Raji (cell line): ENCODE data around the gene LHX6.

Source experiments
- POLR2A ChIP-seq: IDR thresholded peaks from 2 replicates; pipeline ENCODE4 v1.6.1; 2011; ENCODE audit warnings: low read depth, low read length, control low read depth; ENCODE audit not compliant: insufficient read depth

The LHX6 gene

GRCh38 chr9:122223435-122223834 lies 5.3 kb downstream of the LHX6 start:
- TF ChIP-seq POLR2A: no peak

DNA sequence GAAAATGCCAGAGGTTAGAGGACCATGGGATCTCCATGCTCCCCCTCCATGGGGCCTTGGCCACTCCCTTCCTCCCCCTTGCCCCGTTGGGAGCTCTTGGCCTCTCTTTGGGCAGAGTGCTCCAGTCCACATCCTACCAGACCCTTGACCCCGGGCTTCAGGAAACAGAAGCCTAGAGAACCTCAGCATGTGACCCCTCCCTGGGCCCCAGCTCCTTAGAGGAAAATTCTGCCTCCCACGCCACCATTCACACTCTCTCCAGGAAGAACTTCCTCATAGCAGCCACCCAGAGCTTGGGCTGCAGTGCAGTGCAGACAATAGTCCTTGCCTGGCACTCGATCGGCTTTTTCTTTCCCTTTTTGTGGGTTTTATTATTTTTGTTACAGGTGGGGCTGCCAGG lies 6.0 kb downstream of the LHX6 start:
- TF ChIP-seq POLR2A: no peak

GRCh38 chr9:122221183-122221811 lies 7.5 kb downstream of the LHX6 start:
- no peak for TF ChIP-seq POLR2A

- TF ChIP-seq POLR2A: no peak
Observed at GRCh38 chr9:122220673-122221182, 8.0 kb downstream of the LHX6 start.

- TF ChIP-seq POLR2A: no peak
Observed at GRCh38 chr9:122219856-122220672, 8.7 kb downstream of the LHX6 start.

- no peak for TF ChIP-seq POLR2A
Observed at GRCh38 chr9:122218935-122219855, 9.6 kb downstream of the LHX6 start.

DNA sequence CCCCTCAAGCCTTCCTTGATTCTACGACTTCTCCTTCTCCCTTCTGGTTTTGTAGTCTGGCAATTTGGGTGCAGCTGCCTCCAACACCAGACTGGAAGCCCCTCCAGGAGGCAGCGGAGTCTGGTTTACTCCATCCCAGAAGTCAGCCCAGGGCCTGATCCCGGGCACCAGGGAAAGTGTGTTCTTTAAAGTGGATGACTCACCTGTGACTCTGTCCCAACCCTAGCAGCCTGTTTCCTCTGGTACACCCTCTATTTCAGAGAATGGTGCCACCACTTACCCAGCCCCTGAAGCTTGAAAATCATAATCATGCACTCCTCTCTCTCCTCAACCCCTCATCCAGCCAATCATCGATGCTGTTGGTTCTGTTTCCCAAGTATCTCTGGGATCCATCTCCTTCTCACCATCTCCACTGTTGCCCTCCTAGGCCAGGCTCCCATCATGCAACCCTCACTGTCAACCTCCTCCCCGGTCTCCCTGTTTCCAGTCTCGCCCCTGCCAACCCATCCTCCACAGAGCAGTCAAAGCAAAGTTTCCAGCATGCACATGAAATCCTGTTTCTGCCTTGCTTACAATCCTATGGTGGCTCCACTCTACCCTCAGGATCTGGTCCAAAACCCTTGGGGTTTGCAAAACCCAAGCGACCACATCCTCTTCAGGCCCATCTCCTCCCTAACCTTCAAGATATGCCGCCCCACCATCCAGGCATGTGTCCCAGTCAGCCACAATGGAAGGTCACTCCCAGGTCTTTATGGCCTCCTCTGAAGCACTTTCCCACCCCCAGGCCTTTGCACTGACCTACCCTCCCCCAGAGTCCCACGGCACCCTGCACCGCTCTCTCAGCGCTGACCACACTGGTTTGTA lies 10.5 kb downstream of the LHX6 start:
- no peak for TF ChIP-seq POLR2A

DNA sequence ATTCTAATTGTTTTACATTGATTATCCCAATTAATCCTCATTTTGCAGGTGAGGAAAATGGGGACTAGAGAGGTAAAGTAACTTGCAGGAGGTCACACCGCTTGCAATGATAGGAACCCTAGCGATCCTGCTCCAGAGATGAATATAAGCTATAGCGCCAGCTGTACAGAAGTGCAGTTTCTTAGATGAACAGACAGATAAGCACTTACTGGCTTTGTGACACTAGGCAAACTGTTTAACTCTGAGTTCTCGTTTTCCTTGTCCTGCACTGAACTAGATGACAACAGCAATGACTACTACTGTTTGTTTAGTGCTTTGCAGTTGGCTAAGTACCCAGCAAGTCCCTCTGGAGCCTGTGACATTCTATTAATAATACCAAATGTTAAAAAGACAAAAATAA lies 11.1 kb downstream of the LHX6 start:
- no peak for TF ChIP-seq POLR2A

GRCh38 chr9:122216798-122217418 lies 11.8 kb downstream of the LHX6 start:
- no peak for TF ChIP-seq POLR2A

DNA sequence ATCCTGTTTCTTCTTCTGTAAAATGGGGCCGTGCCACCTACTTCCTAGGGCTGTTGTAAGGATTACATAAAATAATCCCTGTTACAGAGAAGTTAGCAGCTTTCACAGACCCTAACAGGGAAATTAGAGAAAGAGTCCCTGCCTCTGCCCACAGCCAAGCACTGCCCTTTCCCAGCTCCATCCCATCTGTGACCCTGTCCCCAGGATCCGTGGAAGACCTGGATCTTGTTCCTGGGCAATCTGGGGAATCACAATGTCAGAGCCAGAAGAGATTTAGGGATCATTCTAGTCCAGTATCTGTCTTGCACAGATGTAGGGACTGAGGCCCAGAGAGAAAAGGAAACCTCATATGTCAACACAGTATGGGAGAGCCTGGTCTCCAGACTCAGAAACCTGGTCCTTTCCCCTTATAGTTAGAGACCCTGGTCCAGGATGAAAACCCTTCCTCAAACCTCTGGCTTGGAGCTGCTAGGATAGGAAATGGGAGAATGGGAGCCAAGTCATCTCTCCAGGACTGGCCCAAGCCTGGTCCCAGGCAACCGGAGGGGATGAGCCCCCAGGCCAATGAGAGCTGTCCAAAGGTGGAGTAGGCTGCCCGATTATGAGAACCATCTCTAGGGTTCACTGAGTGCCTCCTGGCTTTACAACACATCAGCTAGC lies 12.5 kb downstream of the LHX6 start:
- no peak for TF ChIP-seq POLR2A

GRCh38 chr9:122215663-122216062 lies 13.1 kb downstream of the LHX6 start:
- TF ChIP-seq POLR2A: no peak

DNA sequence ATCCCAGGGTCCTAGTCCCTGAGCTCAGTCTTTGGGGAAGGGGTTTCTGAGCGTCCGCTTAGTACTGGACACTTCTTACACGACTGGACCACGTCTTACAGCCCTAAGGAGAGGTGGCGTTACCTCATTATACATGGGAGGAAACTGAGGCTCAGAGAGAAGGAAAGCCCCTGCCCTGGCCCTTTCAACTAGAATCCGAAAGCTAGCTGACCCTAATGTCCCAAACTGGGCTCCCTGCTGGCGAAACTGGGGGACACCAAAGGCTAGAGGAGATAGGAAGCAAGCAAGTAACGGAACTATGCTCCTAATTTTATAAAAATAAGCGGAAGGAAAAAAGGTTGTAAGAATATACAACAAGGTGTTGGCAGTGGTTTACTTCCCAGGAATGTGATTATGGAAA lies 14.2 kb downstream of the LHX6 start:
- TF ChIP-seq POLR2A: no peak

DNA sequence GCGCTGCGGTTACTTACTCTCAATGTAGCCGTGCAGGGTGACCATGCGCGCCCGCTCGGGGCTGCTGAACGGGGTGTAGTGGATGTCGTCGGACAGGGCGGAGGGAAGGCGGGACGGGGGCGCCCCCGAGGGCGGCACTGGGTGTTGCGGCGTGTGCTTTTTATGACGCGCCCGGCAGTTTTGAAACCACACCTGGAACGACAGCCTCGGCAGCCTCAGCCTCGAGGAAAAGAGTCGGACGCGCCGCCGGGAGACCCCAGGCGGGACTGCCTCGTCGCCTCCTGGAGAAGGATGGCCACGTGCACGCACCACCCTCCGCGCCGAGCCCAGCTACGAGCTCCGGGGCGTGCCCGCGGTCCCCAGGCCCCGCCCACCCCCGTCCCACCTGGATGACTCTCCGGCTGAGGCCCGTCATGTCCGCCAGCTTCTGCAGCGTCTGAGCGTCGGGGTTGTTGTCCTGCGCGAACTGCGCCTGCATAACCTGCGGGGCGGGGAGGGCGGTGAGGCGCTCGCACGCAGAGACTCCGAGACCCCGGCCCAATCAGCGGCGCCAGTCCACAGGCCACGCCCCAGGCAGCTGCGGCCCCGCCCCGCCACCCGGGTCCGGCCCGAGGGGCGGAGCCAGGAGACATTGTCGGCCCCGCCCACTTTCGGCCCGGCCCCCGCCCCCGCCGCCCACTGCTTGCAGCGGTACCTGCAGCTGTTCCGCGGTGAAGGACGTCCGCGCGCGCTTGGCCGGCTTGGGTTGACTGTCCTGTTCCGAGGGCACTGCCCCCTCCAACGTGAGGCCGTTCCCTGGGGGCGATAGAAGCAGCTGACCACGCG lies 15.0 kb downstream of the LHX6 start:
- no peak for TF ChIP-seq POLR2A
